Naive B cell (primary cell): ENCODE measurements around the gene ANKRD10. TPM values are rescaled to one million over a fixed set of nuclear protein-coding genes. Genes with fewer than 3 reads are reported as not detected.
A peak's percentile ranks its signal among the peaks of the same experiment; 100 is the strongest.

ENCODE experiments used
- ATAC-seq, 2 donors: fragments of 150-1000 bp; cut with Tn5 transposase; 2 replicates each; pipeline ENCODE4 v1.10.0; 2021; ENCODE audit warnings: low read depth in 2 of 2, mild to moderate bottlenecking in 2 of 2, moderate library complexity in 2 of 2
- DNase-seq: peaks from one replicate; pipeline ENCODE4 v3.0.0; 2022
- H3K27ac Mint-ChIP-seq, 6 donors: one replicate each; pipeline ENCODE4 v1.8.0; 2020 to 2022; ENCODE audit warnings: mild to moderate bottlenecking in 6 of 6, mixed read lengths in 6 of 6, moderate library complexity in 5 of 6, inconsistent platforms in 2 of 6
- H3K27me3 Mint-ChIP-seq, 3 donors: one replicate each; pipeline ENCODE4 v1.8.0; 2021 to 2022; ENCODE audit warnings: mixed read lengths in 3 of 3, mild to moderate bottlenecking in 1 of 3
- H3K36me3 Mint-ChIP-seq, 2 donors: one replicate each; pipeline ENCODE4 v1.8.0; 2020 to 2022; ENCODE audit warnings: mixed read lengths in 2 of 2, inconsistent platforms in 1 of 2, mild to moderate bottlenecking in 1 of 2
- H3K4me1 Mint-ChIP-seq, 3 donors: one replicate each; pipeline ENCODE4 v1.8.0; 2020 to 2022; ENCODE audit warnings: mixed read lengths in 3 of 3, inconsistent platforms in 1 of 3, mild to moderate bottlenecking in 1 of 3, moderate library complexity in 1 of 3
- H3K4me3 Mint-ChIP-seq, 8 donors: one replicate each; pipeline ENCODE4 v1.8.0; 2020 to 2022; ENCODE audit warnings: mild to moderate bottlenecking in 8 of 8, mixed read lengths in 8 of 8, moderate library complexity in 8 of 8, inconsistent platforms in 2 of 8
- H3K9me3 Mint-ChIP-seq, 7 donors: one replicate each; pipeline ENCODE4 v1.8.0; 2020 to 2022; ENCODE audit warnings: mixed read lengths in 7 of 7, mild to moderate bottlenecking in 5 of 7, inconsistent platforms in 2 of 7, moderate library complexity in 1 of 7
- polyA plus RNA-seq, 6 donors: library from polyadenylated mRNA; unstranded; fragments of 300-500 nt; fragmentation: Illumina TruSeq; gene quantifications; one replicate each; pipeline ENCODE4 v1.2.3, GENCODE V29; 2021; ENCODE audit warnings: low read depth in 6 of 6

ANKRD10 gene
- polyA plus RNA-seq, 6 donors from 2014 or later, result 85.0 to 127 (median 111) TPM

GRCh38 chr13:110938662-110939421, 24.0 kb upstream of the ANKRD10 start:
- Mint-ChIP-seq H3K27me3 (peaks cover 0 to 8% (median 0%) of the 10 kb centered on the region in 3 donors), H3K9me3 (peaks cover 17 to 33% (median 24%) of the 10 kb centered on the region in 7 donors), H3K36me3 (peaks cover 6 to 30% of the 10 kb centered on the region in 2 donors), H3K4me1 (peaks cover 18 to 29% (median 27%) of the 10 kb centered on the region in 3 donors), H3K27ac (peak overlapping the region in 1 of 6 donors; percentile 47), H3K4me3 (no peak overlapping the region)
- DNase-seq (no peak), ATAC-seq (no peak)

GRCh38 chr13:110937511-110938285, 22.8 kb upstream of the ANKRD10 start:
- ATAC-seq (peak; percentile 80 to 86), DNase-seq (peak; percentile 46)
- Mint-ChIP-seq H3K9me3 (peaks cover 23 to 45% (median 34%) of the 10 kb centered on the region in 7 donors), H3K27me3 (peaks cover 1 to 11% (median 3%) of the 10 kb centered on the region in 3 donors), H3K4me1 (peaks cover 18 to 28% (median 25%) of the 10 kb centered on the region in 3 donors), H3K36me3 (peaks cover 12 to 37% of the 10 kb centered on the region in 2 donors), H3K27ac (peak overlapping the region in 4 of 6 donors; percentile 35 to 81 (median 68)), H3K4me3 (peak overlapping the region in 7 of 8 donors; percentile 13 to 76 (median 34))

GRCh38 chr13:110936519-110936918, 21.6 kb upstream of the ANKRD10 start:
- ATAC-seq (no peak), DNase-seq (no peak)
- H3K36me3 Mint-ChIP-seq, result peaks cover 12 to 43% of the 10 kb centered on the region in 2 donors
- peaks cover 14 to 19% (median 19%) of the 10 kb centered on the region in 3 donors for H3K4me1 Mint-ChIP-seq
- H3K27ac Mint-ChIP-seq, result peak overlapping the region in 2 of 6 donors; percentile 38 to 71
- H3K27me3 Mint-ChIP-seq, result peaks cover 6 to 16% (median 9%) of the 10 kb centered on the region in 3 donors
- H3K4me3 Mint-ChIP-seq, result no peak overlapping the region
- H3K9me3 Mint-ChIP-seq, result peaks cover 23 to 54% (median 38%) of the 10 kb centered on the region in 7 donors

- H3K36me3 Mint-ChIP-seq, result peaks cover 13 to 43% of the 10 kb centered on the region in 2 donors
- H3K4me1 Mint-ChIP-seq, result peaks cover 5 to 10% (median 7%) of the 10 kb centered on the region in 3 donors
- no peak for ATAC-seq
- H3K27me3 Mint-ChIP-seq, result peaks cover 26 to 48% (median 42%) of the 10 kb centered on the region in 3 donors
- DNase-seq, result no peak
- peak overlapping the region in 1 of 6 donors; percentile 27 for H3K27ac Mint-ChIP-seq
- no peak overlapping the region for H3K4me3 Mint-ChIP-seq
- peaks cover 23 to 63% (median 44%) of the 10 kb centered on the region in 7 donors for H3K9me3 Mint-ChIP-seq
Observed at GRCh38 chr13:110932588-110932987, 17.7 kb upstream of the ANKRD10 start.

- Mint-ChIP-seq H3K27me3 (peaks cover 40 to 59% (median 47%) of the 10 kb centered on the region in 3 donors), H3K9me3 (peaks cover 0 to 35% (median 25%) of the 10 kb centered on the region in 7 donors), H3K36me3 (peaks cover 13 to 17% of the 10 kb centered on the region in 2 donors), H3K4me1 (no peaks in the 10 kb centered on the region), H3K4me3 (no peak overlapping the region), H3K27ac (no peak overlapping the region)
- ATAC-seq (no peak), DNase-seq (no peak)
Observed at GRCh38 chr13:110929104-110929777, 14.4 kb upstream of the ANKRD10 start.

- DNase-seq, result no peak
Observed at GRCh38 chr13:110925023-110925612, 10.2 kb upstream of the ANKRD10 start.

GRCh38 chr13:110924639-110924934, 9.7 kb upstream of the ANKRD10 start:
- no peak overlapping the region for H3K27ac Mint-ChIP-seq

More at GRCh38 chr13:110925023-110925612, 10.2 kb upstream of the ANKRD10 start:
- Mint-ChIP-seq H3K27ac (no peak overlapping the region), H3K27me3 (peaks cover 39 to 49% (median 40%) of the 10 kb centered on the region in 3 donors), H3K36me3 (no peaks in the 10 kb centered on the region), H3K4me3 (no peak overlapping the region), H3K9me3 (no peaks in the 10 kb centered on the region), H3K4me1 (peaks cover 7 to 16% (median 12%) of the 10 kb centered on the region in 3 donors)
- ATAC-seq, result no peak

GRCh38 chr13:110923777-110924638, 9.1 kb upstream of the ANKRD10 start:
- DNase-seq (no peak), ATAC-seq (no peak)
- H3K4me1 Mint-ChIP-seq, result peaks cover 9 to 20% (median 15%) of the 10 kb centered on the region in 3 donors
- peak overlapping the region in 3 of 6 donors; percentile 9 to 22 (median 18) for H3K27ac Mint-ChIP-seq
- no peaks in the 10 kb centered on the region for H3K36me3 Mint-ChIP-seq
- peaks cover 29 to 38% (median 38%) of the 10 kb centered on the region in 3 donors for H3K27me3 Mint-ChIP-seq
- H3K4me3 Mint-ChIP-seq, result peak overlapping the region in 2 of 8 donors; percentile 0 to 27
- no peaks in the 10 kb centered on the region for H3K9me3 Mint-ChIP-seq

More at GRCh38 chr13:110924639-110924934, 9.7 kb upstream of the ANKRD10 start:
- Mint-ChIP-seq H3K9me3 (no peaks in the 10 kb centered on the region), H3K36me3 (no peaks in the 10 kb centered on the region), H3K4me3 (peak overlapping the region in 2 of 8 donors; percentile 0 to 27), H3K27me3 (peaks cover 35 to 43% (median 38%) of the 10 kb centered on the region in 3 donors), H3K4me1 (peaks cover 9 to 20% (median 15%) of the 10 kb centered on the region in 3 donors)
- DNase-seq (no peak), ATAC-seq (no peak)

- no peak for ATAC-seq
- Mint-ChIP-seq H3K36me3 (no peaks in the 10 kb centered on the region), H3K9me3 (no peaks in the 10 kb centered on the region), H3K27me3 (peaks cover 20 to 31% (median 31%) of the 10 kb centered on the region in 3 donors), H3K4me3 (no peak overlapping the region), H3K27ac (no peak overlapping the region), H3K4me1 (peaks cover 9 to 20% (median 16%) of the 10 kb centered on the region in 3 donors)
- no peak for DNase-seq
Observed at GRCh38 chr13:110923086-110923485, 8.2 kb upstream of the ANKRD10 start.

- no peaks in the 10 kb centered on the region for H3K9me3 Mint-ChIP-seq
- no peak overlapping the region for H3K27ac Mint-ChIP-seq
- H3K36me3 Mint-ChIP-seq, result no peaks in the 10 kb centered on the region
- no peak overlapping the region for H3K4me3 Mint-ChIP-seq
- ATAC-seq (no peak), DNase-seq (no peak)
- H3K4me1 Mint-ChIP-seq, result peaks cover 9 to 21% (median 20%) of the 10 kb centered on the region in 3 donors
- H3K27me3 Mint-ChIP-seq, result peaks cover 15 to 31% (median 31%) of the 10 kb centered on the region in 3 donors
Observed at GRCh38 chr13:110922506-110922905, 7.6 kb upstream of the ANKRD10 start.

- H3K9me3 Mint-ChIP-seq, result no peaks in the 10 kb centered on the region
- no peaks in the 10 kb centered on the region for H3K36me3 Mint-ChIP-seq
- DNase-seq (no peak), ATAC-seq (no peak)
- H3K27me3 Mint-ChIP-seq, result peaks cover 10 to 23% (median 23%) of the 10 kb centered on the region in 3 donors
- peaks cover 14 to 22% (median 21%) of the 10 kb centered on the region in 3 donors for H3K4me1 Mint-ChIP-seq
- H3K4me3 Mint-ChIP-seq, result peak overlapping the region in 2 of 8 donors; percentile 25 to 27
- peak overlapping the region in 1 of 6 donors; percentile 82 for H3K27ac Mint-ChIP-seq
Observed at GRCh38 chr13:110921695-110922094, 6.8 kb upstream of the ANKRD10 start.

- H3K9me3 Mint-ChIP-seq, result no peaks in the 10 kb centered on the region
- ATAC-seq (no peak), DNase-seq (no peak)
Observed at GRCh38 chr13:110921209-110921608, 6.3 kb upstream of the ANKRD10 start.

More at GRCh38 chr13:110921209-110921608, 6.3 kb upstream of the ANKRD10 start:
- peak overlapping the region in 2 of 6 donors; percentile 82 to 97 for H3K27ac Mint-ChIP-seq
- peaks cover 19 to 27% (median 26%) of the 10 kb centered on the region in 3 donors for H3K4me1 Mint-ChIP-seq
- peak overlapping the region in 1 of 8 donors; percentile 25 for H3K4me3 Mint-ChIP-seq
- peaks cover 10 to 22% (median 21%) of the 10 kb centered on the region in 3 donors for H3K27me3 Mint-ChIP-seq
- no peaks in the 10 kb centered on the region for H3K36me3 Mint-ChIP-seq
